Stomach (tissue), 9 donors: ENCODE measurements around the gene FTO. TPM values are rescaled to one million over a fixed set of nuclear protein-coding genes. Genes with fewer than 3 reads are reported as not detected.
"Not testable (repeated sequence)": the region's sequence is repeated elsewhere in the genome, so short reads cannot be mapped to it uniquely, and the experiment has no call there.

ENCODE experiments used
- DNase-seq, 2 donors: peaks; one replicate each; pipeline versions ENCODE4 v3.0.0 to v3.0.0-alpha.2; 2013 to 2019
- H3K27ac ChIP-seq, 5 donors: fragments of 200-600 bp in 4 of 5; sonication (generic) in 4 of 5; one replicate each; pipeline ENCODE4 v1.5.1; 2013 to 2019; ENCODE audit warnings: mild to moderate bottlenecking in 1 of 5, moderate library complexity in 1 of 5
- H3K27me3 ChIP-seq, 3 donors: fragments of 200-600 bp; sonication (generic); one replicate each; pipeline ENCODE4 v1.5.1; 2017 to 2019; ENCODE audit warnings: mixed run types in 1 of 3
- H3K36me3 ChIP-seq, 4 donors: fragments of 200-600 bp; sonication (generic); 1 replicate in 3 of 4; 2 replicates in 1 of 4; pipeline ENCODE4 v1.5.1; 2016 to 2019
- H3K4me1 ChIP-seq, 4 donors: fragments of 200-600 bp; sonication (generic); one replicate each; pipeline ENCODE4 v1.5.1; 2016 to 2019
- H3K4me3 ChIP-seq, 4 donors: fragments of 200-600 bp; sonication (generic) in 3 of 4; one replicate each; pipeline ENCODE4 v1.5.1; 2016 to 2019; ENCODE audit warnings: mild to moderate bottlenecking in 1 of 4
- H3K9me3 ChIP-seq, 4 donors: fragments of 200-600 bp; sonication (generic); one replicate each; pipeline ENCODE4 v1.5.1; 2016 to 2019
- CTCF ChIP-seq, 7 experiments: fragments of 450-650 bp in 4 of 7; fragments of 200-600 bp in 3 of 7; sonication (generic) in 3 of 7; IDR thresholded peaks; one replicate each; pipeline ENCODE4 v1.5.1; 2016 to 2019; ENCODE audit warnings: antibody characterized with exemption in 7 of 7, control low read depth in 2 of 7, mild to moderate bottlenecking in 1 of 7
- EP300 ChIP-seq: sonication (generic); formaldehyde crosslinking; IDR thresholded peaks from one replicate; pipeline ENCODE4 v1.6.1; 2017; ENCODE audit warnings: antibody characterized with exemption
- POLR2A ChIP-seq, 4 donors: fragments of 450-650 bp; IDR thresholded peaks; one replicate each; pipeline ENCODE4 v1.6.1; 2016; ENCODE audit warnings: antibody characterized with exemption in 4 of 4, control low read depth in 2 of 4, mild to moderate bottlenecking in 1 of 4, moderate library complexity in 1 of 4
- POLR2AphosphoS5 ChIP-seq, 3 donors: sonication (generic); formaldehyde crosslinking; IDR thresholded peaks; one replicate each; pipeline ENCODE4 v1.6.1; 2016; ENCODE audit warnings: antibody characterized with exemption in 3 of 3
- WGBS, 5 donors: extraction: QIAGEN DNeasy Blood & Tissue Kit in 3 of 5; methylation state at CpG; one replicate each; pipeline versions ENCODE4 v1.1.5 to v1.1.7; 2013 to 2018; 5-methylcytosine and 5-hydroxymethylcytosine counted together
- intact Hi-C: fragments of 100-400 bp; cut with DNase I; formaldehyde crosslinking; loops from one replicate; pipeline ENCODE4 v1.15.1; 2023; ENCODE audit warnings: low total_unique reads
- polyA plus RNA-seq, 3 donors: library from polyadenylated mRNA; stranded (reverse); fragments of 200-250 nt; gene quantifications; one replicate each; pipeline ENCODE4 v1.2.3, GENCODE V29; 2013
- total RNA-seq, 5 donors: library from RNA; depleted of rRNA; stranded (reverse); fragments of >200 nt; gene quantifications; one replicate each; pipeline versions ENCODE4 v1.1.0 to v1.2.3, GENCODE V29; 2014 to 2016
- donor health status: healthy with polysubstance abuse.
- donor health status: Bipolar disorder and iron deficiency.
- donor health status: healthy.

FTO gene
- total and polyA plus RNA-seq, 8 donors: 9.3 to 88.7 (median 24.6) TPM

- 95 to 98% (median 95%) methylated on average over 5 of the region's 5 CpGs for WGBS, 5 donors
- no peak overlapping the region for H3K27ac ChIP-seq
- intact Hi-C loops: no loop called here
- no peaks in the 10 kb centered on the region for H3K27me3 ChIP-seq
- H3K9me3 ChIP-seq: no peaks in the 10 kb centered on the region
- H3K4me3 ChIP-seq: no peak overlapping the region
- DNase-seq: no peak
- H3K4me1 ChIP-seq: no peaks in the 10 kb centered on the region
- peaks cover 0 to 16% (median 3%) of the 10 kb centered on the region in 4 donors for H3K36me3 ChIP-seq
- TF ChIP-seq CTCF (IDR thresholded peaks at IDR 0.05) (no peak), EP300 (no peak), POLR2AphosphoS5 (IDR thresholded peaks at IDR 0.05) (no peak), POLR2A (IDR thresholded peaks at IDR 0.05) (no peak)
These were observed 10.6 kb upstream of the FTO start for GRCh38 chr16:53693320-53693719.

- no peak for DNase-seq
- peaks cover 0 to 16% (median 3%) of the 10 kb centered on the region in 4 donors for H3K36me3 ChIP-seq
- no peak overlapping the region for H3K27ac ChIP-seq
- H3K9me3 ChIP-seq: no peaks in the 10 kb centered on the region
- 90 to 97% (median 95%) methylated on average over 1 of the region's 1 CpG for WGBS, 5 donors
- no peak overlapping the region for H3K4me3 ChIP-seq
- intact Hi-C loops: no loop called here
- H3K27me3 ChIP-seq: no peaks in the 10 kb centered on the region
- TF ChIP-seq POLR2AphosphoS5 (IDR thresholded peaks at IDR 0.05): no peak
- TF ChIP-seq EP300: no peak
- TF ChIP-seq CTCF (IDR thresholded peaks at IDR 0.05): no peak
- no peak for TF ChIP-seq POLR2A (IDR thresholded peaks at IDR 0.05)
- H3K4me1 ChIP-seq: no peaks in the 10 kb centered on the region
These were observed 8.9 kb upstream of the FTO start for GRCh38 chr16:53695070-53695469.

- DNase-seq, H3K4me3 ChIP-seq, H3K27ac ChIP-seq, H3K4me1 ChIP-seq, intact Hi-C loops, H3K27me3 ChIP-seq, H3K9me3 ChIP-seq: not testable (repeated sequence)
- 80 to 100% (median 95%) methylated on average over 1 to 25 of the region's 31 CpGs; no CpG with 5 or more reads in 1 of the 5 donors for WGBS, 5 donors
- H3K36me3 ChIP-seq: peaks cover 0 to 12% (median 0%) of the 10 kb centered on the region in 4 donors
These were observed 5.7 kb upstream of the FTO start for GRCh38 chr16:53698271-53698670.

- TF ChIP-seq CTCF (IDR thresholded peaks at IDR 0.05) (no peak), POLR2A (IDR thresholded peaks at IDR 0.05) (no peak), POLR2AphosphoS5 (IDR thresholded peaks at IDR 0.05) (no peak), EP300 (no peak)
- peaks cover 0 to 23% (median 20%) of the 10 kb centered on the region in 4 donors for H3K4me1 ChIP-seq
- intact Hi-C loops: no loop called here
- H3K9me3 ChIP-seq: no peaks in the 10 kb centered on the region
- H3K27ac ChIP-seq: peak overlapping the region in 4 of 5 donors; percentile 45 to 86 (median 80)
- WGBS, 5 donors: 3 to 13% (median 8%) methylated on average over 6 of the region's 6 CpGs
- H3K27me3 ChIP-seq: no peaks in the 10 kb centered on the region
- H3K4me3 ChIP-seq: peak overlapping the region; percentile 61 to 96 (median 85)
- DNase-seq: no peak
- H3K36me3 ChIP-seq: no peaks in the 10 kb centered on the region
These were observed 473 bp downstream of the FTO start for GRCh38 chr16:53704445-53704813.

GRCh38 chr16:53707671-53708070, 3.7 kb downstream of the FTO start:
- Histone ChIP-seq H3K27me3 (no peaks in the 10 kb centered on the region), H3K4me3 (no peak overlapping the region), H3K36me3 (no peaks in the 10 kb centered on the region), H3K4me1 (peaks cover 0 to 30% (median 20%) of the 10 kb centered on the region in 4 donors), H3K9me3 (no peaks in the 10 kb centered on the region), H3K27ac (no peak overlapping the region)
- 71 to 89% (median 82%) methylated on average over 3 of the region's 3 CpGs for WGBS, 5 donors
- intact Hi-C loops: no loop called here
- TF ChIP-seq POLR2A (IDR thresholded peaks at IDR 0.05) (no peak), EP300 (no peak), POLR2AphosphoS5 (IDR thresholded peaks at IDR 0.05) (no peak), CTCF (IDR thresholded peaks at IDR 0.05) (no peak)
- DNase-seq: no peak
